ELF-1 (cell line): ENCODE results near the gene SPDYE6.
A peak's percentile ranks its signal among the peaks of the same experiment; 100 is the strongest.
"Not testable (repeated sequence)": the region's sequence is repeated elsewhere in the genome, so short reads cannot be mapped to it uniquely, and the experiment has no call there.

Source experiments
- DNase-seq: peaks from one replicate; pipeline ENCODE4 v3.0.0-alpha.2; 2016; ENCODE audit warnings: low read depth, low spot score

The SPDYE6 gene

DNA sequence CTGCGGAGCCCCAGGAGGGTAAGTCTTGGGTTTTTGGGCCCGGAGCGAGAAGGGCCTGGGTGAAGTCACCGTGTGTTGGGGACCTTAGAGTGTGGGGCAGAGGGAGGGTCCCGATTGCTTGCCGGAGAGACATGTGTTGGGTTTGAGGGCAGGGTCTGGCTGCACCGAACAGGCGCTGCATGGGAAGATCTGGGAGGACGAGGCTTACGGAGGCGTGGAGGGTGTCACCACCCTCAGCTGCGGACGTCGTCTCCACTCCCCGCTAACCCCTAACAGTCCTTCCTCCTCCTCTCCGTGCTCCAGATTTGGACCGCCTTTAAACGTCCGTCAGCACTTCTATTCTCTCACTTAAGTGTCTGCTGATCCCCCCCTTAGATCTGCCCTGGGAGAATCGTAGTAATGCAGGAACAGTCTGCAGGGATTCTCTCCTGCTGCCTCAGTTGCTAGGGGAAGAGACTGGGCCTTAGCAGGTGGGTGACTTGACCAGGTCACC lies 8.2 kb upstream of the SPDYE6 start:
- peak; percentile 8 for DNase-seq

DNA sequence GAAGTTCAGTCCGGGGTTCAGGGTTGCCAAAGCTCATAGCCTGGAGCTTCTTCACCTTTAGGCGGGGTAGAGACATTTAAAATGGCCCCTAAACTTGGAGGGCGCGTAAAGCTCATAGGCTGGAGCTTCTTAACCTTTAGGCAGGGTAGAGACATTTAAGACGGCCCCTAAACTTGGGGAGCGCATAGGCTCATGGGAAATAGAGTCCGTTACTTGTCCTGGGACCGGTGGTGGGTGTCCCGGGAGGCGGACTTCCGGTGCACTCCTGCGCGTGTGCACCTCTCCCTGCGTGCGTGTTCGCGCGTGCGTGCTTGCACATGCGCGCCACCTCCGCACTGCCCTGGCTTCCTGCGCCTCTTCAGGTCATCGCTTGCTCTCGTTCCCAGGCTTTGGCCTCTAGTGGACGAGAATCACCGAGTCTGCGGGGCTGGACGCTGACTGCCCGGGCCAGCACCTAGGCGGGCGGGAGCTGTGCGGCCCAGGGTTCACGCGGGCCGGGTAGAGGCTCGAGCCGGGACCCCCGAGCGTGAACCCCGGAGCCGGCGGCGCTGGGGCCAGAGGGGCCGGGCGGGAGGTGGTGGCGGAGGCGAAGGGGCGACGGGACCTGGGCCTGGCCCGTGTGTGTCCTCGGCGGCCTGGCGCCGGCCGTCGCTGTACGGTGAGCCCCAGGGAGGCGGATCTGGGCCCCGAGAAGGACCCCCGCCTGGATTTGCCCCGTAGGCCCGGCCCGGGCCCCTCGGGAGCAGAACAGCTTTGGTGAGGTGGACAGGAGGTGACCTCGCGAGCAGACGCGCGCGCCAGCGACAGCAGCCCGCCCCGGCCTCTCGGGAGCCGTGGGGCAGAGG lies 7.5 kb upstream of the SPDYE6 start:
- peak; percentile 99 for DNase-seq

GRCh38 chr7:102346983-102347382 lies 9.3 kb downstream of the SPDYE6 start:
- DNase-seq, result not testable (repeated sequence)

DNA sequence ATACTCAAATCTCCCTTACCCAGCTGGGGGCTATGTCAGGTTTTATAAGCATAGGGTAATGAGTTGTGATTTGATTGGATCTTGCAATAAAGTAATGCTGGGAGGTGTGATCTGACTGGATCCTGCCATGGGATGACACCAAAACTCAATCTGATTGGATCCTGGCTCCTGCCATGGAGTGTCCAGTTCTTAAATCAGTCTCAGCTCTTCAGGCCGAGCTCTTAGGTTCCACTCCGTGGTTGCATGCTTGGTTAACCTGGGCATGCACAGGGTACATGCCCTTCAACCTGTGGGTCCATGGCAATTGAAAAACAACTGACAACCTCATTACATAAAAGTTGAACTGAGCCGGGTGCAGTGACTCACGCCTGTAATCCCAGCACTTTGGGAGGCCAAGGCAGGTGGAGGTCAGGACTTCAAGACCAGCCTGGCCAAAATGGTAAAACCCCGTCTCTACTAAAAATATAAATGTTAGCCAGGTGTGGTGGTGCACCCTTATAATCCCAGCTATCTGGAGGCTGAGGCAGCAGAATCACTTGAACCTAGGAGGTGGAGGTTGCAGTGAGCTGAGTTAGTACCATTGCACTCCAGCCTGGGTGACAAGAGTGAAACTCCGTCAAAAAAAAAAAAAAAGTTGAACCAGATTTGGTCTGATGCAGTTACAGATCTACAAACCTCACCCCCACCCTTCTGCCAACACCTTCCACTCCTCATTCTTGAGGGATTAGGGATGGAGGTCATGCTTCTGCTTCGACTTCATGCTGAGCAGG lies 15.5 kb downstream of the SPDYE6 start:
- not testable (repeated sequence) for DNase-seq

- DNase-seq, result not testable (repeated sequence)
These were observed 18.8 kb downstream of the SPDYE6 start for GRCh38 chr7:102337420-102337819.

DNA sequence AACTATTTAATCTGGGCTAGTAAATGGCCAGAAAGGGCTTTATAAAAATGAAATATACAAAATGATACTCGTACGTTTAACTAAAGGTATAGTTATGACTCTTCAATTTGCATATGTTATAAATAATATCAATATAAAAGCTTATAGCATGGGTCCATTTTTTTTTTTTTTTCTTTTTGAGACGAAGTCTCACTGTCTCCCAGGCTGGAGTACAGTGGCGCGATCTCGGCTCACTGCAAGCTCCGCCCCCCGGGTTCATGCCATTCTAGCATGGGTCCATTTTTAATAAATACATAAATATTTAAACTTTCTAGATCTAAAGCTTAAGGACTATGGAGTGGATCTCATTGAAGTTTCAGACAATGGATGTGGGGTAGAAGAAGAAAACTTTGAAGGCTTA lies 19.2 kb downstream of the SPDYE6 start:
- not testable (repeated sequence) for DNase-seq

GRCh38 chr7:102335574-102335973 lies 20.7 kb downstream of the SPDYE6 start:
- DNase-seq, result not testable (repeated sequence)

DNA sequence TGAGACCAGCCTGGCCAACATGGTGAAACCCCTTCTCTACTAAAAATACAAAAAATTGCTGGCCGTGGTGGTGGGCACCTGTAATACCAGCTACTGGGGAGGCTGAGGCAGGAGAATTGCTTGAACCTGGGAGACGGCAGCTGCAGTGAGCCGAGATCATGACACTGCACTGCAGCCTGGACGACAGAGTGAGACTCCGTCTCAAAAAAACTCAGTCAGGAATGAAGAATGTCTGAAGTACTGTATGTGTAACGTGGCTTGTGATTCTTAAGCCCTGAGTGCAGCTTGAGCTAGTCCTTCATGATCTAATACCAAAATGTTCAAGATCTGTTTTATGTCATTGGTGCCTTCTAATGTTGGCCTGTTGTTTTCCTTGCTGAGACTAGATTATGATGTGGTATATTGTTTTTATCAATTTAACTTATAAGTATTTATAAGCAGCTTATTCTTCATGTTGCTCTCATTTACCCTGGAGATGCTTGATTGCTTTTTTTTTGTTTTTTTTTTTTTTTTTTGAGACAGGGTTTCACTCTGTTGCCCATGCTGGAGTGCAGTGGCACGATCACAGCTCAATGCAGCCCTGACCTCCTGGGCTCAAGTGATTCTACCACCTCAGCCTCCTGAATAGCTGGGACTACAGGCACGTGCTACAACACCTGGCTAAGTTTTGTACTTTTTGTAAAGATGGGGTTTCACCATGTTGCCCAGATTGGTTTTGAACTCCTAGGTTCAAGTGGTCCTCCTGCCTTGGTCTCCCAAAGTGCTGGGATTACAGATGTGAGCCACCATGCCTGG lies 25.4 kb downstream of the SPDYE6 start:
- not testable (repeated sequence) for DNase-seq

DNA sequence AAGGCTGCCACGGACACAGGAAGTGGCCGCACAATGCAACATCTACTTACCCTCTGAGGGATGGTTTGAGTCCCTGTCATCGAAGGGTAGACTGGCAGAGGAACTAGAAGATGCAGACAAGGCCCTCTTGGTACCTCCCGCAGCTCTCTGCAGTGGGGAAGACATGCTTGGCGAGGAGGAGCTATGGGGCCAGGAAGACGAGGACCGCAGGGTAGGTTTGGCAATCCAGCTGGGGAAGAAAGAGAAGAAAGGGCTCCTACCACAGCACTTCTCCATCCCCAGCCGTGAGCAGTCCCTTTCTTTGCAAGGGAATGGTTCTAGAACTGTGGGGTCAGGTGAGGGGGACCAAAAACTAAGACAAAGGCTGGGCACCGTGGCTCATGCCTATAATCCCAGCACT lies 26.9 kb downstream of the SPDYE6 start:
- DNase-seq, result not testable (repeated sequence)

DNA sequence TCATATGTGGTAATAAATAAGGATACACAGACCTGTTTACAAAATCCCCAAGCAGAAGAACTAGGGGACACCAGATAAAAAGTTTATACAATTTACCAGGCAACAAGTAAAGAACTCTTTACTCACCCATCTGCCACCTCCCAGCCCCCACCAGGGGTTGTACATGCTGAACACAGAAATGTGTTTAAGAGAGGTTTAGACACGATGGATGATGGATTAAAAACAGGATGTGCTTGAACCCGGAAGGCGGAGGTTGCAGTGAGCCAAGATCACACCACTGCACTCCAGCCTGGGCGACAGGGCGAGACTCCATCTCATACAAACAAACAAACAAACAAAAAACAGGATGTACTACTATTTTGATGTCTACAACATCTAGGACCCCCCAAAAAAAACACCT lies 27.4 kb downstream of the SPDYE6 start:
- not testable (repeated sequence) for DNase-seq

DNA sequence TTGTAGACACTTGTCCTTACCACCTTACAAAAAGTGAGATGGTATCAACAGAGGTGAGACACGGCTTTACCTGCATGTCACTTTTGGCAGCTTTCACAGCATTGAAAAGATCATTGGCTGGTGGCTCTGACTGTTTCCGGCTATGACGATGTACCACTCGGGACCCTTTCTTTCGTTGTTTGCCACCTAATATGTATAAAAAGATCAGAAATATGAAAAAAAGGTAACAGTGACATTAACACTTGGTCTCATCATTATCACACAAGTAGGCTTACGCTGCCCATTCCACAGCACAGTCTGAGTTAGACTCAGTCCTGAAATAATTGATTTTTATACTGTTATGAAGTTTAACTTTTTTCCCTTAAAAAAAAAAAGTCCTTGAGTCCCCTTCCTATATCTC lies 29.1 kb downstream of the SPDYE6 start:
- DNase-seq, result not testable (repeated sequence)

GRCh38 chr7:102326157-102326889 lies 29.9 kb downstream of the SPDYE6 start:
- DNase-seq, result no peak

GRCh38 chr7:102325106-102325505 lies 31.1 kb downstream of the SPDYE6 start:
- not testable (repeated sequence) for DNase-seq

GRCh38 chr7:102323914-102324195 lies 32.4 kb downstream of the SPDYE6 start:
- no peak for DNase-seq

DNA sequence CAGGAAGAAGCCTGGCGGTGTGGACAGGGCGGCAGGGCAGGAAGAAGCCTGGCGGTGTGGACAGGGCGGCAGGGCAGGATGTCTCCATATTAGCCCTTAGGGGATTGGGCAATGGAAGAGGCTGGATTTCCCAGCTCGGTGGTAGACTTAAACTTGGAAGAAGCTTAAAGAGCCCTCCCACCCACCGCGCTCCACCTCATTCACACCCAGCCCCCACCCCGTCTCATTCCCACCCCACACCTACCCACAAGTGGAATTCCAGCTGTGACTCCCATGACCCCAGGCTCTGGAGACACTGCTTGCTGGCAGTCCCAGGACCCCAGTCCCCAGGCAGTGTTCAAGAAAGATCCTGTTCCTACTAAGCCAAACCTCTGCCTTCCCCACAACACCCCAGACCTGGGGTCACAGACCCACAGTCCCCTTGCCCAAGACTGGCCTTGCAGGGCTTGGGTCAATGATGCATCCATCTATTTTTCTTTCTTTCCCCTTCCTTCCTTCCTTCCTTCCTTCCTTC lies 34.0 kb downstream of the SPDYE6 start:
- DNase-seq, result no peak

DNA sequence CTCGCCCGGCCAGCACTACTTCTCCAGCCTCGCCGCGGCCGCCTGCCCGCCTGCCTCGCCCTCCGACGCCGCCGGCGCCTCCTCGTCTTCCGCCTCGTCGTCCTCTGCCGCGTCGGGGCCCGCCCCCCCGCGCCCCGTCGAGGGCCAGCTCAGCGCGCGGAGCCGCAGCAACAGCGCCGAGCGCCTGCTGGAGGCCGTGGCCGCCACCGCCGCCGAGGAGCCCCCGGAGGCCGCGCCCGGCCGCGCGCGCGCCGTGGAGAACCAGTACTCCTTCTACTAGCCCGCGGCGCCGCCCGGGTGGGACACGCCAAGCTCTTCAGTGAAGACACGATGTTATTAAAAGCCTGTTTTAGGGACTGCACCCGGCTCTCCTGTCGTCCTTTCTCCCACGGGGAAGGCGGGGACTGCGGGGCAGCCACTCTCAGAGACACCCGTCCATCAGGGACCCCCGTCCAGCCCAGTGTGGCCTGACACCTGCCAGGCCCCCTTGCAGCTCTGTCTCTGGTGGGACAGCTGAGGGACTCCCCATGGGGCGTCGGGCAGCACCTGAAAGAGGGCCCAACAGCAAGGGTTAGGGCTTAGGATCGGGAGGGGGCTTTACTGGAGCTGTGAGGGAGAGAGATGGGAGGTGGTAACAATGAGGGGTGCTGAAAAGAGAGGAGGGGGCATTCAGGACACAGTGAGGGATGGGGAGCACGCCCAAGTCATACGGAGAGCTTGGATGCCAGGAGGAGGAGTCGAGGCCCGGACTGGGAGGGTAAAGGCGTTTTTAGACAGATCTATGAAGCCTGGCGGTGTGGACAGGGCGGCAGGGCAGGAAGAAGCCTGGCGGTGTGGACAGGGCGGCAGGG lies 34.7 kb downstream of the SPDYE6 start:
- peak; percentile 71 for DNase-seq

DNA sequence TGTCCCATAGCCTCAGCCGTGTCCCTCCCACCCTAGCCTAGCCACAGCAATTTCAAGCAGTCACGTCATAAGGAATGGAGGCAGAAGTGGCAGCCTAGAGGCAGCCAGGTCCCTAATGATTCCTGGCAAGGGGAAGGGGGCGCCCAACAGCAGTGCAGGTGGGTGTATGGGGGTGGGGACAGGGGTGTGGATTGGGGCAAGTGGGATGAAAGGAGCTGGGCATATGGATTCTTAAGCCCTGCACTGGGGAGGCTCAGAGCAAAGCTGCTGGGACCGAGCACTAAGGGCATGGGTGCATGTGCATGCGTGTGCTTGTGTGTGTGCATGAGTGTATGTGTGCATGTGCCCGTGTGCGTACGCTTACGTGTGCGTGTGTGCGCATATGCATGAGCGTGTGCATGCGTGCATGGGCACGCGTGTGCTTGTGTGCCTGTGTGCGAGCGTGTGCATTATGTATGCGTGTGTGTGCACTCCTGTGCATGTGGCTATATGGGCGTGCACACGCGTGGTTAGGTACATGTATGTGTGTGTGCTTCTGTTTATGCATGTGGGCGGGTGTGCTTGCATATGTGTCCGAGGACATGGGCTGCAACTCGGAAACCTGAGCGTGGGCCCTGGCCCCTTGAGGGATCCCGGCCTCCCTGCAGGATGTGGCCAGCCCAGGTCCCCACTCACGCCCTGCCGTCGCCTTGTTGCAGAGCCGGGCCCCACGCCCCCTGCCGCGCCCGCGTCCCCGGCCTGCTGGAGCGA lies 35.5 kb downstream of the SPDYE6 start:
- DNase-seq, result no peak

DNA sequence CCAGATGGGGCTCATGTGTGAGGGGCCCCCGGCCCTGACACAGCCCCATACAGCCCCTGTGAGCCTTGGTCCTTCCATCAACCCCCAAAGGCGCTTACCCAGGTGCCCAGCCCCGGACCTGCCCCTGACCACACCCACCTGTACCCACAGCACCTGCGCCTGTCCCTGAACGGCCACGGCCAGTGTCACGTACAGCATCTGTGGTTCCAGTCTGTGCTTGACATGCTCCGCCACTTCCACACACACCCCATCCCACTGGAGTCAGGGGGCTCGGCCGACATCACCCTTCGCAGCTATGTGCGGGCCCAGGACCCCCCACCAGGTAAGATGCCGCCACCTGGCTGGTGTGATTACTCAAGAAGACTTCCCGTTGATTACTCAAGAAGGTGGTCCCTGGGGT lies 36.1 kb downstream of the SPDYE6 start:
- DNase-seq, result no peak

DNA sequence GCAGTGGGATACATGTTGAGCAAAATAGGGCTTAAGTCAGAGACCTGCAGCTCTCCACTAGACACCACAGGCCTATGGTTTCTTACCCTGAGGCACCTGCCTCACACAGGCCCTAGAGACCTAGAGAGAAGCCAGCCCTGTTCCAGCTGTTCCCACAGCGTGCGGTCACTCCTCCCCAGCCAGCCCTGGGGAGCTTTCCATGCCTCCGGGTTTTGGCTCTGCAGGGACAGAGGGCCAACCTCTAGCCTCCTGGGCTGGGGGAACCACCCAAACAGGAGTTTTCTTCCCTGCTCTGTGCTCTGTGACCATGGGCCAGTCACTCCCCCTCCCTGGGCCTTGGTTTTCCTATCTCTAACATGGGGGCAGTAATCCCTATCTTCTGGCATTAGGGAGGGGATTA lies 36.6 kb downstream of the SPDYE6 start:
- DNase-seq, result peak; percentile 84
